GM18507 (cell line): ENCODE measurements around the gene FPGT.
"Not testable (repeated sequence)": the region's sequence is repeated elsewhere in the genome, so short reads cannot be mapped to it uniquely, and the experiment has no call there.

Experiments used
- DNase-seq: peaks from one replicate; pipeline ENCODE4 v3.0.0; 2011; ENCODE audit warnings: low read depth; ENCODE audit not compliant: insufficient read length; ENCODE audit errors: extremely low spot score
- FAIRE-seq: peaks from 2 replicates; lab custom pipeline; 2011; peaks lifted over from hg19 to GRCh38; lab: Jason Lieb, UNC

FPGT gene

DNA sequence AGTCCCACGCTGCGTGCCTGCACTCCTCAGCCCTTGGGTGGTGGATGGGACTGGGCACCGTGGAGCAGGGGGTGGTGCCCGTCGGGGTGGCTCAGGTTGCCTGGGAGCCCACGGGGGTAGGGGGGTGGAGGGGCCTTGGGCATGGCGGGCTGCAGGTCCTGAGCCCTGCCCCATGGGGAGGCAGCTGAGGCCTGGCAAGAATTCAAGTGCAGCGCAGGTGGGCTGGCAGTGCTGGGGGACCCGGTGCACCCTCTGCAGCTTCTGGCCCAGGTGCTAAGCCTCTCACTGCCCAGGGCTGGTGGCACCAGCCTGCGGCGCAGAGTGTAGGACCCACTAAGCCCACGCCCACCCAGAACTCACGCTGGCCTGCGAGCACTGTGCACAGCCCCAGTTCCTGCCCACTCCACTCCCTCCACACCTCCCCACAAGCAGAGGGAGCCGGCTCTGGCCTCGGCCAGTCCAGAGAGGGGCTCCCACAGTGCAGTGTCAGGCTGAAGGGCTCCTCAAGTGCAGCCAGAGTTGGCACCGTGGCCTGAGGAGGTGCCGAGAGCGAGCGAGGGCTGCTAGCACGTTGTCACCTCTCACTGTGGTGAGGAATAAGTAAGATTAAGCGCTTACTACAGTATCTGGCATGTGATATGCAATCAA lies 50.0 kb downstream of the FPGT start:
- DNase-seq (no peak), FAIRE-seq (no peak)

DNA sequence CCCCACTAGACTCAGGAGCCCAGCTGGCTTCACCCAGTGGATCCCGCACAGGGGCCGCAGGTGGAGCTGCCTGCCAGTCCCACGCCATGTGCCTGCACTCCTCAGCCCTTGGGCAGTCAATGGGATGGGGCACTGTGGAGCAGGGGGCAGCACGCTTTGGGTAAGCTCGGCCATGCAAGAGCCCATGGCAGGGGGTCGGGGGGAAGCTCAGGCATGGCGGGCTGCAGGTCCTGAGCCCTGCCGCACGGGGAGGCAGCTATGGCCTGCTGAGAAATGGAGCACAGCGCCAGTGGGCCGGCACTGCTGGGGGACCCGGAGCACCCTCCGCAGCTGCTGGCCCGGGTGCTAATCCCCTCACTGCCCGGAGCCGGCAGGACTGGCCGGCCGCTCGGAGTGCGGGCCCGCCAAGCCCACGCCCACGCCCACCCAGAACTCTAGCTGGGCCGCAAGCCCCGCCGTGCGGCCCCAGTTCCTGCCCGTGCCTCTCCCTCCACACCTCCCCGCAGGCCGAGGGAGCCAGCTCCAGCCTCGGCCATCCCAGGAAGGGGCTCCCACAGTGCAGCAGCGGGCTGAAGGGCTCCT lies 55.3 kb downstream of the FPGT start:
- FAIRE-seq, DNase-seq: not testable (repeated sequence)
